Caki2 (cell line): ENCODE results near the gene MAP3K19. TPM values are rescaled to one million over a fixed set of nuclear protein-coding genes. Genes with fewer than 3 reads are reported as not detected.

ENCODE experiments used
- DNase-seq: peaks from one replicate; pipeline ENCODE4 v3.0.0-alpha.2; 2015; ENCODE audit warnings: low read depth
- in situ Hi-C: cut with HindIII; loops from 2 replicates; pipeline ENCODE4 v1.10.0; 2016; ENCODE audit warnings: low sequenced_read_pairs, low pct_unique_long_range_greater_than_20kb, mixed read lengths
- total RNA-seq: library from RNA; depleted of rRNA; stranded (reverse); fragments of >200 nt; shearing (Covaris generic); gene quantifications from 2 replicates; pipeline ENCODE4 v1.2.3, GENCODE V29; 2014; ENCODE audit warnings: low replicate concordance

Gene MAP3K19
- total RNA-seq, 1 experiment from 2014 or later, result not detected

DNA sequence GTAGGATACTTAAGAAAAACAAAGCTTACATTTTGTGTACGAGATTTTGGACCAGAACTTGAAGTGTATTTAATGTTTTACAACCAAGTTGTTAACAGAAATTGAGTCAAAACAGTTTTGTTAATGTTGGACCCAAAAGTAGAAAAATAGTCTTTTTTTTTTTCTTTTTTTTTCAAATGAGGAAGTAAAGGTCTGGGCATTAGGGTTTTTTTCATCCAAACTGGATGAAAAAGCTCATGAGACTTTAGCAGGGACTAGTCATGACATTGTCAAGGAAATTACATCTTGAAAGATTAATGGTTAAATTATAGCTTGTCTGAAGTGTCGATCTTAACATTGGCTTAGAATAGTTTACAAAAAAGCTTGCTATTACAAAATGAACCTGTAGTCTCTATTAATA, 96.4 kb downstream of the MAP3K19 start:
- no peak for DNase-seq
- in situ Hi-C loops, result no loop called here

DNA sequence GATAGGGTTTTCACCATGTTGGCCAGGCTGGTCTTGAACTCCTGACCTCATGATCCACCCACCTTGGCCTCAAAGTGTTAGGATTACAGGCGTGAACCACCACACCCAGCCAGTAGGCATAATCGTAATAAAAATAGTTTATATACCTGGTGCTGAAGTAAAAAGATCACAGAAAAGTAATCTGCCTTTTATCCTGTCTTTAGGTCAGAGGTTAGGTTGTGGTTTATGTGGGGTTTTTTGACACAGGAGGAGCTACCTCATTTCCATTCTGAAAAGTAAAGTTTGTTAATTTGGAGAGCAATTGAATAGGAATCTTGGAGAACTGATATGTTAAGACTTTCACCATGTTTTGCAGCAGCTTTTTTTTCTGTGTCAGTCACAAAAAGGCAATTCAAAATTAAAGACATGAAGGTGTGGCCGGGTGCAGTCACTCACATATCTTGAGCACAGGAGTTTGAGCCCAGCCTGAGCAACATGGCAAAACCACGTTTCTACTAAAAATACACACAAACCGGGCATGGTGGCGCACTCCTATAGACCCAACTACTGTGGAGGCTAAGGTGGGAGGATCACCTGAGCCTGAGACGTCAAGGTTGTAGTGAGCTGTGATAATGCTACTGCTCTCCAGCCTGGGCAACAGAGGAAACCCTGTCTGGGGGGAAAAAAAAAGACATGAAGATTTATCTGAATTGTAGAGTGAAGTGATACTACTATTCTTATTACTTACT, 97.1 kb downstream of the MAP3K19 start:
- in situ Hi-C loops, result no loop called here

DNA sequence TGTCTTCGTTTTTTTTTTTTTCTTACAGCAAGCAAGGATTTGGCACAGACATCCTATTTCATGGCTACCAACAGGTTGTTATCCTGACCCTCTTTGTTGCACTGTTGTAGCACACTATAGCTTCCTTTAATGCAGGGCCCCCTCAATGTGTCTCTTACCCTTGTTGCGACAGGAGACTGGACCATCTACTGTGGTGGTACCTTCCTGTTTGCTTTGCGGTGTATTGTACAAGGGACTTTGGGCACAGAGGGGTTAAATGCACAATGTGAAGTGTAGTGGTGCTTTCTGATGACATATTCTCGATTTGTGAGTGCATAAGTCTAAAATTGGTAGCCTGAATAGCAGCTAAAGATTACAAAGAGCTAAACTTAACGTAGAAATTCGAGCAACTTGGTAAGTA, 101.2 kb downstream of the MAP3K19 start:
- in situ Hi-C loops, result no loop called here

More for the DNA sequence above, 97.1 kb downstream of the MAP3K19 start:
- DNase-seq, result no peak

DNA sequence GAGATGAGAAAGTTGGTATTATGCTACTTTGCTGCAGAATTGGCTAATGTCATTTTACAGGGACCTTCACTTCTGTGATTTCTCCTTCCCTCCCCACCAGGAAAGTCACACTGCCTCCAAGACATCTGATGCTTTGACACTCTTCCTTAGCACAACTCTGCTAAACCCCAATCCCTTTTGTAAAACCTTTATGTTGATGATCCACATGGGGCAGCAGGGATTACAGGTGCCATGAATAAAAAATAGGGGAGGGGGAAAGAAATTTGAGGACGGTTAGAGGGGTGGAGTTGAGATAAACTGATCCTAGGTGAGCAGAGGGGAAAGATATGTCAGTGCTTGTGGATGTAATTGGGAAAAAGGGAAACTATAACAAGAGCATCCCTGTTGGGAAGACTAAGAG, 102.3 kb downstream of the MAP3K19 start:
- in situ Hi-C loops, result no loop called here
- DNase-seq, result no peak

More for the DNA sequence above, 101.2 kb downstream of the MAP3K19 start:
- DNase-seq, result no peak

DNA sequence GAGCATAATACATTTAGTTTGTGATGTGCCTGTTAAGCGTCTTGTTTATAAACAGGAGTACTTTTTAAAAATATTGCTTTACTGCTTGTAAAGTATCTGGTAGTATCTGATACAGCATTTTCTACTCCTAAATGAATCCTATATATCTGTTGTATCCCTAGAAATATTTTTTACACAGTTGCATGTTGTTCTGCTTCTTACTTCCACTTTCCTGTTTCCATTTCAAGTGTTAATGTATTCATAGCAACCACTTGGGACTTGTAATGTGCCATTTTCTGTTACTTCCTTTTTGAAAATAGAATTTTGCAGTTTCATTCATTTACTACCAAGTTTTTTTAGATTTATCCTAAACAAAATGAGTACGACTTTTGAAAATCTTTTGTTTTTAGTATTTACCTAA, 103.7 kb downstream of the MAP3K19 start:
- no peak for DNase-seq
- in situ Hi-C loops, result no loop called here

DNA sequence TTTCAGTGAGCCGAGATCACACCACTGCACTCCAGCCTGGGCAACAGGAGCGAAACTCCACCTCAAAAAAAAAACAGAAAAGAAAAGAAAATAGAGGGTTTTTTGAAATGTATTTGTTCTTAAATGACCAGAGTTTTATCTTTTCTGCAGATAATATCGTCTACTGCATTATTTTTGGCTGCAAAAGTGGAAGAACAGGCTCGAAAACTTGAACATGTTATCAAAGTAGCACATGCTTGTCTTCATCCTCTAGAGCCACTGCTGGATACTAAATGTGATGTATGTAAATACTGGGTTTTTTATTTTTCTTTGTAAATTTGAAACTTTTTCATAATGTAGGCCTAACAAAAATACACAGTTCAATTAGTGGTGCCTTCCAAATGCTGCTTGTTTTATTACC, 110.6 kb downstream of the MAP3K19 start:
- in situ Hi-C loops, result no loop called here
- no peak for DNase-seq

DNA sequence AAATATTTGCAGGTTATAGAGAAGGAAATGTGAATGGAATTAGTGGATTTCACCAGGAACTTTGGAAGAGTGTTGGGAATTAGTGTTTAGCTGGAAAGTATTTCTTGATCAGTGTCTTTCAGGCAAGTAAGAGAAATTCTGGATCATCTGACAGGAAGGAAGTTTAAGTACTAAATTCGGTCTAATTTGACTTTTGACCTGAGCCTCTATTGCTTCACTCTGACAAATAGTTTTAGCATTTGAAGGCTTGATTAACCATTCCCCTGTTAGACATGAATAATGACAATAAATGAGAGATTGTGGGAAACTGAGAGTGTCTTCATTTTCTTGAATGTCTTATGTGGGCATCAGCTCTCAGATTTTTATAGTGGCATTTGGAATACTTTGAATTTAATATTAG, 112.6 kb downstream of the MAP3K19 start:
- in situ Hi-C loops, result no loop called here

DNA sequence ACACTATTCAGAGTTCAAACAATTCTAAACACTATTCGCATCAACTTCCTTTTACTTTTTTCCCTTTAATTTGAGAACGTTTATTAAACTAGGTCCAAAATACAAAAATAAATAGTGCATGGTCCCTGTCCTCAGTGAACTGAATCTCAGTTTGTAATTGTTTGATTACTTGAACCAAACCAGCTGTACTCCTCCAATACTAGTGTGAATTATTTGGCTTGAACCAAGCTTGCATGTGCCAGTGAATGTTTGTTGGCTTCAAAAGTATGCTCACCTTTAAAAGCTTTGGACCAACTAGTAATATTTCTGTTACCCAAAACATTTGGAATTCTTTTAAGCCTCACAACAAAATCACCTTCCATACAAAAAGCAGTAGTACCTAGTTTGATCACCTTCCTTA, 113.1 kb downstream of the MAP3K19 start:
- DNase-seq, result no peak

More for the DNA sequence above, 112.6 kb downstream of the MAP3K19 start:
- DNase-seq, result no peak

DNA sequence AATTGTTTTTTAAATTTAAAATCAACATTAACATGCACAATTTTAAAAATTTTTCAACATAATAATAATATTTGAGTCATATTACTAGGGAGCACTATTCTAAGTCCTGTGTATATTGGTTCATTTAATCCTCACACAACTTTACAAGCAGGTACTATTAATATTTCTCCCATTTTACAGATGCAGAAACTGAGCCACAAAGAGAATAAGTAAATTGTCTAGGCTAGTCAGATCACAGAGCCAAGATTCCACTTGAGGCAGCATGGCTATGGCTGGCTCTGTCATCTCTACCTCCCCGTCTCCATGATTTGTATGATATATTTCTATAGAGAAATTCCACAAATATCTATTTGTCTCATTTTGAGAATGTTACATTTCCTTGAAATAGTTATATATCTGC, 113.5 kb downstream of the MAP3K19 start:
- in situ Hi-C loops, result no loop called here
- DNase-seq, result no peak

More for the DNA sequence above, 113.1 kb downstream of the MAP3K19 start:
- in situ Hi-C loops, result no loop called here

DNA sequence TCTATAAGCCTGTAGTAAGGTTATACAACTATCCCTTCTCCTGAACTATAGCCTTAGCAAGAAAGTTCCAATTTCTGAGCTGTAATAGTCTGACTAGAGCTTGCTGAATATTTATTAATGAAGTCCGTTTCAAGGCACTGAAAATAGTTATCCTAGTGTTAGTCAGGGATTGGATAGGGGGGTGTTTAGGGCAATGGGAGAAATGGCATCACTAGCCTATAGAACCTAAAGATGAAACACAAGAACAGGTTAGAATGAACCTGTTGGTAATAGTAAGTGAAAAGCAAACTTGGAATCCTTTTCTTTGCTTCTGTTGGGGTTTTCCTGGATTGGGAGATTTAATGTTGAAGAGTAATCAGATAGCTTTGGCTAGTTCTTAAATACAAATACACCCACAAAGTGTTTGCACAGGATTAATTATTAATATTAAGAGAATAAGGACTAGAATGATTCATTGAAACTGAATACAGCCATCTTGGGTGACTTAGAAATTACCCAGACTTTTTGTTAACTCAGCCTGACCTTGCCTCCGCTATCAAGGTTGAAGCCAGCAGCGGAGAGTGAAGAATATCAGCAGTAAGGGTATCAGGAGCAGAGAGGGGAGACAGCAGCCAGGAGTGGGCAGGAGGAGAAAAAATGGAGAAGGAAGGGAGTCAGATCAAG, 114.3 kb downstream of the MAP3K19 start:
- DNase-seq, result peak; percentile 41
- in situ Hi-C loops, result no loop called here

DNA sequence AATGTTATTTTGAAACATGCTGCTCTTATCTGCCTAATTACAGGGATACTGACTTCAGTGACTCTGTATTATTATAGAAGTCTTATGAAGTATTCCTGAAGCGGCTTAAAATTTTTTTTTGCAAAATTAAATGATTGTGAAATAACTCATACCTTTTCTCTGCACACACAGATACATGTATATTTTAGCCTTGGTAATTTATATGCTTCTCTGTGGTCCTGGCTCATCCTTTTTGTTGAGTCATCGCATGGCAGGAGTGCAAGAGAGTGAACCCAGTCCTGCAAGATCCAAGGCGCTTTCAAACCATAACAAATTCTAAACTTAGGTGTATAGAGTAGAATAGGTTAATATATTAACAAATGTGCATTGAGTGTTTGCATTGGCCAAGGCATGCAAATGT, 120.1 kb downstream of the MAP3K19 start:
- in situ Hi-C loops, result no loop called here

DNA sequence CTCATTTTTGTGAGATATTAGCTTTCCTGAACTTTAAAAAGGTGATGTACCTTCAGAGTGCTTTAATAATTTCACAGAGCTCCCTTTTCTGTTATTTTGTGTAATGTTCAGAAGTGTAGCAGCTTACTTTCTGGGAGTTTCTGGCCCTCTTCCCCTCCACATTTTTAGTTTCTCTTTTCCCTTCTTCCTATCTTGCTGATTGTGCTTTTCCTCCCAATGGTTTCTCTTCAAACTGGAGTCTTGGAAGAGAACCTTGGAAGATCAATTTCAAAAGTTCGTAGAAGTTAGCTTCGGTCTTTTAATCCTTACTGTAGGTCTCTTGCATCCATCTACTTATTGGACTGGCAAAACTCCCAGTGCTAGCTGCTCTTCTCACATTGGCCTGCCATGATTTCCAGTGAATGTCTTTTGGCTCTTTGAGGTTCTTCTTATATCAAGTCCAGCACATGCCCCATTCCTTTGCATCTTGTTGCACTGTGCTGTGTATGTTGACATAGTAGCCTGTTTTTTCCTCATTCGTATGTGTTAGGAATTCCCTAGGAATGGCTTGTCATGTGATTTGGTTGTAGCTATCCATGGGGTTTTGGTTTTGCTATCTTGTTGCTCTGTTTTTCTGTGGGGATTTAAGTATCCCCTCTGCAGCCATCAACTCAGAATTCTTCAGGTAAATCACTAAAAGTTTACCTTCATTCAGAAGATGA, 120.9 kb downstream of the MAP3K19 start:
- peak; percentile 13 for DNase-seq
- in situ Hi-C loops, result no loop called here

More for the DNA sequence above, 120.1 kb downstream of the MAP3K19 start:
- DNase-seq, result peak; percentile 19

DNA sequence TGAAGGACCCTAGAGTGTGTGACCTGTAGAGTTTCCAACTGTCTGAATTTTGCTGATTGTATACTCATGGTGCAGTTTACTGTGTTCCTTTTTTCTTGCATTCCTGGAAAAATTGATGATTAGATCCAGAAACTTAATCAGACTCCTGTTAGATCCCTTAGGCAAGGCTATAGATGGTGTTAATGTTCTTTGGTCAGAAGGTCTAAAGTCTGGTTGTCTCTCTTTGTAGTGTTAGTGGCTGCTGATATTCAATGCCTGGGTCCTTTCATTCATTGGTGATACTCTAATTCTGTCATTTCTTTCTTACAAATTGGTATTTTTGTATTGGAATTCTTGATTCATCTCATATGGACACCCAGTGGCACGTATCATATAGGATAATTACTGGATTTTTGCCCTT, 122.3 kb downstream of the MAP3K19 start:
- in situ Hi-C loops, result no loop called here
- no peak for DNase-seq

DNA sequence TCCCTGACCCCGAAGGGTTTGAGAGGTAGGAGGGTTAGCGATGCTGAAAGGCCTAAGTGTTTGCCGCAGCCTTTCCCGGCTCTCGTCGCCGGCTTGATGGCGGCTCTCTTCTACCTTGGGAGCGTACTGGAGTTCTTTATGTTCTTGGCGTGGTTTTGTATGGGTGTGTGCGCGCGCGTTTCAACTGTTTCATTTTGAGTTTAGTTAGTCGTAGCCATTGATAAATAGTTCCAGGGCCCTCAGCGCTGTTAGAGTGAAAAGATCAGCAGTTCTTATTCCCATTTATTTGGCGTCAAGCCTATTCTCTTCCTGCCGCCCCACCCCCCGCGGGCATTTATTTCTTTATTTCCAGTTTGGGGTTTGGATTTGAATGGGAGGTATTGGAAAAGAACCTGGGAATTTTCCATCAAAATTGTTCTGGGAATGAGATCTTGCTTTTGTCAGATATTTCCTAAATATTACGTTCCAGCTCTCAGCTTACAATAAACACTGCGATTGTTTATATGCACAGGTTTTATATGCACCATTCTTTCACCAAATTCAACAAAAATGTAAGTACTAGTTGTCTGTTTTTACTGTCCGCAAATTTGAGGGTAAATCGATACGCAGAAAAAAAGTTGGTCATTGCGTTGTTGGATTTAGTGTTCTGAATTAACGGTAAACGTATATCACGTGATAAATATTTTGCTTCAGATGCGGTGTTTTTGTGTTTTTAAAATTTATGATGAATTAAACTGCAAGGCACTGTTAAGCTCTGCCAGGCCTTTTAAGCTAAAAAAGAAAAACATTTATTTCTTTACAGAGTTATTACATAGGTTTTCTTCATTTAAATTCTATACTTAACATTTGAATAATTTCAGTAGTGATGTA, 127.7 kb downstream of the MAP3K19 start:
- DNase-seq, result no peak
- in situ Hi-C loops, result no loop called here

DNA sequence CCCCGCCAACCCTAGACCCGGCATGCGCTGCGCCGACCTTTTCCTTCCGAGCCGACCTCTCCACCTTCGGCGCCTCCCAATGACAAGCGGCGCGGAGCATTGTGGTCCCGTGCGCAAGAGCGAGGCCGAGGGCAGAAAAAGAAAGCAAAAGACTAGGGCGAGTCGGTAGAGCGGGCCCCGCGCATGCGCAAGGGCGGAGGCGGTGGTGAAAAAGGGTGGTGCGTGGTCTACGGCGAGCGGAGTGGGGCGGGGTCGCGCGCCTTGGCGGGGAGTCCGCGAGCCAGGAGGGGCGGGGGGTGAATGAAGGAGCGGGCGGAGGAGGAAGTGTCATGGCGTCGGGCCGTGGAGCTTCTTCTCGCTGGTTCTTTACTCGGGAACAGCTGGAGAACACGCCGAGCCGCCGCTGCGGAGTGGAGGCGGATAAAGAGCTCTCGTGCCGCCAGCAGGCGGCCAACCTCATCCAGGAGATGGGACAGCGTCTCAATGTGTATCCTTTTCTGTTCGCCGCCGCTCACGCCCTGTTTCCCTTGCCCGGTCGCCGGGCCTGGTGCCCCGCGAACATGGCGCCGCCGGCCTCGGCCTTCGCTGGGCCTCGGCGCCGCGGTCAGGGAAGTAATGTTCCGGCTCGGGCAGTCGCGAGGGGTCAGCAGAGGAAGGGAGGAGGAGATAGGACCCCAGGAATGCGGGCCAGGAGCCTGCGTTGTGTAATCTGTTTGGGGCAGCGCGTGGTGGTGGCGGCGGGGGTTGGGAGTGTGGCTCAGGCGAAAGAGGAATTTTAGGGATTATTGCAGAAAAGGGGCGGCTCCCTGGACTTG, 128.5 kb downstream of the MAP3K19 start, which contains the start of gene CCNT2:
CCNT2 (plus strand) TSS at position 297 of the 815 bp plus-strand sequence; CDS start at position 330, 33 bp downstream.
- in situ Hi-C loops, result no loop called here
- peak; percentile 99 for DNase-seq

DNA sequence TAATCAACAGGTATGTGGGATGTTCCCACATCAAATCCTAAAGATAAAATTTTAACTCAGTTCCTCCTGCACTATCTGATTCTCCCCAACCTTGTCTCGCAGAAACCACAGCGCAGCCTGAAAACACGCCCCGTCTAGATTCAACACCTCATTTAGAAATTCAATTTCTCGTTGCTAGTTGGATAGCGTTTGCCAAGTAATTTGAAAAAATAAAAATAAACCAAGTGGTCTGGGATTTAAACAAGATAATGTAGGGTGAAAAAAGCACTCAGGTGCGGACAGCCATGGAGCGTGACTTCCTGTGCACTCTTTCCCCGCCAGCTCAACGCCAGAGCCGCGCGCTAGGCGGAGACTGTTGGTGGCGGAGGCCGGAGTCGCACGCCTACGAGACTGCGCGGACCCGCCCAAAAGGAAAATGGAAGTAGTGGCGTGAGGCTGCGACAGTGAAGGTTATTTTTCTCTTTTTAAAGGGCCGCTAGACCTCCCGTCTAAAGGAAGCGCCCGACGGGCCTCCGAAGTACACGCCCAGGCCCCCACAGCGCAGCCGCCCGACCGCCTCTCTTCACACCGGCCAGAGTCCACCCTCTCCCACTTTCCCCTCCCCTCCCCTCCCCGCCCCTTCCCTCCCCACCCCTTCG, 129.2 kb downstream of the MAP3K19 start:
- no peak for DNase-seq
- in situ Hi-C loops, result no loop called here

DNA sequence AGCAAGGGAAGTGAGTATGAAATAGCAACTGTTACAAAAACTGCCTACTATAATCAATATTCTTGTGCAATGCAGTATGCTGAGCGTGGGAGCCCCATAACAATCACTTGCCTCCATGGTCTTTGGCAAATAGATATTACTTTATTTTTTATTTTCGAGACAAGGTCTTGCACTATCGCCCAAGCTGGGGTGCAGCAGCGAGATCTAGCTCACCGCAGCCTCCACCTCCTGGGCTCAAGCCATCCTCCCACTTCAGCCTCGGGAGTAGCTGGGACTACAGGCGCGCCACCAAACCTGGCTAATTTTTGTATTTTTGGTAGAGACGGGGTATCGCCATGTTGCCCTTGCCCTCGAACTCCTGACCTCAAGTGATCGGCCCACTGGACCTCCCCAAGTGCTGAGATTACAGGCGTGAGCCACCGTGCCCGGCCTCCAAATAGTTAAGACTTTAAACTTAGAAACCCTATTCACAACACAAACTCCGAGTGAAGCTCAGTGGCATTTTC, 129.8 kb downstream of the MAP3K19 start:
- in situ Hi-C loops, result no loop called here
- no peak for DNase-seq
